ENCODE results near the gene NAXE.
A peak's percentile ranks its signal among the peaks of the same experiment; 100 is the strongest.
"Not testable (repeated sequence)": the region's sequence is repeated elsewhere in the genome, so short reads cannot be mapped to it uniquely, and the experiment has no call there.

NAXE gene

DNA sequence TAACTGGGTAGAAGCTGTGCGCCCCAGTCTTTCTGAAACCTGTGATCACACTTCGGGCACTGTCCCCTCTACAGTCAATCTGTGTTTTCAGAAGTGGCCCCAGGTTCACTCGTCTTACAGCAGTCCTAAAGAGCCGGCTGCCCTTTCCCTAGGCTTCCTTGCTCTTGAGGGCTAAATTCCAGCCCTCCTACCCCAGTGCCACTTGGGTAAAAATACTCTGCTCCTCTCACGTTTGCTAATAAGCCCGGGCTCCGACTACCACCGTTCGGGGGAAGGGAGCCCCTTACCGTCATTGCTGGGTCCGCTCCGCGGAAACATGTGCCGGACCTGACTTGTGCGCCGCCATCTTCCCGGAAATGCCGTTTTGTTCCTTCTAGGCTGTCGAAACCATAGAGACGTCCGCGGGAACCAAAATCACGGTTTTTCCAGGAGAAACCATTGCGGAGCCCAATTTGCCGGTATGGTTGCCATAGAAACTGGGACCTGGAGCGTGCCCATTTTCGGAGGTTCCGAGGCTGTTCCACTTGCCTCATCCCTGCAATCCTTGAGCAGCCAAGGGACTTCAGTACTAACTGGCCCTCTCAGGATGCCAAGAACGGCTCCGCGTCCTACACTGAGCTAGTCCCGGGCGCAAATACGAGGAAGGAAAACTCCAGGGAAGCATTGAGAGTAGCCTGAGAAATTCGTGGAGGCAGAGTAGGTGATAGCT lies 9.7 kb downstream of the NAXE start, which contains the start of gene GPATCH4:
GPATCH4 (minus strand) TSS at position 358 of the 709 bp plus-strand sequence.
- H4K20me1 ChIP-seq (ENCODE audit: insufficient read depth, low read length) = peaks cover 6% of the 10 kb centered on the region; the same call in 1 of the 2 replicates
- peak within 1 kb of the TSS; percentile 93 for H2AFZ ChIP-seq (ENCODE audit: low read depth, low read length)
- TF ChIP-seq, protein P1, sequence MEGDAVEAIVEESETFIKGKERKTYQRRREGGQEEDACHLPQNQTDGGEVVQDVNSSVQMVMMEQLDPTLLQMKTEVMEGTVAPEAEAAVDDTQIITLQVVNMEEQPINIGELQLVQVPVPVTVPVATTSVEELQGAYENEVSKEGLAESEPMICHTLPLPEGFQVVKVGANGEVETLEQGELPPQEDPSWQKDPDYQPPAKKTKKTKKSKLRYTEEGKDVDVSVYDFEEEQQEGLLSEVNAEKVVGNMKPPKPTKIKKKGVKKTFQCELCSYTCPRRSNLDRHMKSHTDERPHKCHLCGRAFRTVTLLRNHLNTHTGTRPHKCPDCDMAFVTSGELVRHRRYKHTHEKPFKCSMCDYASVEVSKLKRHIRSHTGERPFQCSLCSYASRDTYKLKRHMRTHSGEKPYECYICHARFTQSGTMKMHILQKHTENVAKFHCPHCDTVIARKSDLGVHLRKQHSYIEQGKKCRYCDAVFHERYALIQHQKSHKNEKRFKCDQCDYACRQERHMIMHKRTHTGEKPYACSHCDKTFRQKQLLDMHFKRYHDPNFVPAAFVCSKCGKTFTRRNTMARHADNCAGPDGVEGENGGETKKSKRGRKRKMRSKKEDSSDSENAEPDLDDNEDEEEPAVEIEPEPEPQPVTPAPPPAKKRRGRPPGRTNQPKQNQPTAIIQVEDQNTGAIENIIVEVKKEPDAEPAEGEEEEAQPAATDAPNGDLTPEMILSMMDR (IDR thresholded peaks at IDR 0.05; ENCODE audit: borderline replicate concordance, extremely low read depth, low read length, poor library complexity, severe bottlenecking) = no peak
- no peak for TF ChIP-seq EZH2 (IDR thresholded peaks at IDR 0.05; ENCODE audit: borderline replicate concordance, low read depth, low read length, severe bottlenecking)
- peaks cover 44% of the 10 kb centered on the region for H3K79me2 ChIP-seq (ENCODE audit: insufficient read depth, low read length)
- peak; percentile 87 for DNase-seq
- peak within 1 kb of the TSS; percentile 67 for H3K9ac ChIP-seq (ENCODE audit: low read depth, low read length)
- peaks cover 28% of the 10 kb centered on the region for H3K4me1 ChIP-seq (ENCODE audit: insufficient read depth, low read length)
- H3K4me3 ChIP-seq (ENCODE audit: low read depth in 1 of 2, low read length in 2 of 2) = peak within 1 kb of the TSS; percentile 55 to 87
- H3K27me3 ChIP-seq (ENCODE audit: insufficient read depth, low read length, poor library complexity) = no peaks in the 10 kb centered on the region
- H3K36me3 ChIP-seq (ENCODE audit: insufficient read depth, low read length) = peaks cover 32% of the 10 kb centered on the region
- ATAC-seq (ENCODE audit: insufficient read depth, low read depth) = peak; percentile 86
- peak within 1 kb of the TSS; percentile 74 for H3K4me2 ChIP-seq (ENCODE audit: insufficient read depth, low read length)
- H3K27ac ChIP-seq (ENCODE audit: low read length) = peak within 1 kb of the TSS; percentile 88
- no peaks in the 10 kb centered on the region for H3K9me3 ChIP-seq (ENCODE audit: insufficient read depth, low read length, severe bottlenecking)

DNA sequence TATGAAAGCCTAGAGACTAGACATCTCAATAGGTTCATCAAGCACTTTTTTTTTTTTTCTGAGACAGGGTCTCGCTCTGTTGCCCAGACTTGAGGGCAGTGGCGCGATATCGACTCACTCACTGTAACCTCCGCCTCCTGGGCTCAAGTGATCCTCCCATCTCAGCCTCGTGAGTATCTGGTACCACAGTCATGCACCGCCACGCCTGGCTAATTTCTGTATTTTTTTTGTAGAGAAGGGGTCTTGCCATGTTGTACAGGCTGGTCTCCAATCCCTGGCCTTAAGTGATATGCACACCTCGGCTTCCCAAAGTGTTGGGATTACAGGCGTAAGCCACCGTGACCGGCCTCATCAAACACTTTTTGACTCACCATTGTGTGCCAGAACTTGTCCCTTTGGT lies 10.3 kb downstream of the NAXE start:
- Histone ChIP-seq H3K4me2 (ENCODE audit: insufficient read depth, low read length) (peak overlapping the region; percentile 74), H3K9me3 (ENCODE audit: insufficient read depth, low read length, severe bottlenecking) (no peaks in the 10 kb centered on the region), H3K4me3 (ENCODE audit: low read depth in 1 of 2, low read length in 2 of 2) (peak overlapping the region; percentile 55 to 87), H3K79me2 (ENCODE audit: insufficient read depth, low read length) (peaks cover 44% of the 10 kb centered on the region), H3K27me3 (ENCODE audit: insufficient read depth, low read length, poor library complexity) (no peaks in the 10 kb centered on the region), H3K4me1 (ENCODE audit: insufficient read depth, low read length) (peaks cover 28% of the 10 kb centered on the region), H3K9ac (ENCODE audit: low read depth, low read length) (peak overlapping the region; percentile 67), H2AFZ (ENCODE audit: low read depth, low read length) (peak overlapping the region; percentile 93), H4K20me1 (ENCODE audit: insufficient read depth, low read length) (peaks cover 4% of the 10 kb centered on the region; the same call in 1 of the 2 replicates), H3K36me3 (ENCODE audit: insufficient read depth, low read length) (peaks cover 26% of the 10 kb centered on the region), H3K27ac (ENCODE audit: low read length) (peak overlapping the region; percentile 88)
- no peak for TF ChIP-seq EZH2 (IDR thresholded peaks at IDR 0.05; ENCODE audit: borderline replicate concordance, low read depth, low read length, severe bottlenecking)
- TF ChIP-seq, protein P1 (IDR thresholded peaks at IDR 0.05; ENCODE audit: borderline replicate concordance, extremely low read depth, low read length, poor library complexity, severe bottlenecking) = no peak
- peak; percentile 27 for ATAC-seq (ENCODE audit: insufficient read depth, low read depth)
- DNase-seq = no peak

DNA sequence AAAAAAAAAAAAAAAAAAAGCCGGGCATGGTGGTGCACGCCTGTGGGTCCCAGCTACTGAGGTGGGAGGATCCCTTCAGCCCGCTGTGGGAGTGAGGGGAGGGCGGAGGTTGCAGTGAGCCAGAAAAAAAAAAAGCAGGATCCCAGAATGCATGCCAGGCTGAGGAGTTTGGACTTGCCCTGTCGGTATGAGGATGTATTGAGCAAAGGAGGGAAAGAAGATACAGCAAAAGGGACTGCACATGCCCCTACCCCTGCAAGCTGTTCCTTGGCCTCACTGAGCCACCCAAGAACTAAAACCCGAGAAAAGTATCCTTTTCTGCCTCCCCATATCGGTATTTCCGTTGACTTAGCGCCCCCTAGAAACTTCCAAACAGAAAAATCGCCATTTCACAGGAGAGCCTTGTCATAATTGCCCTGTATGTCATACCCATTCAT lies 11.0 kb downstream of the NAXE start:
- Histone ChIP-seq H3K4me2 (ENCODE audit: insufficient read depth, low read length) (peak overlapping the region; percentile 74), H3K27ac (ENCODE audit: low read length) (no peak overlapping the region), H3K79me2 (ENCODE audit: insufficient read depth, low read length) (peaks cover 44% of the 10 kb centered on the region), H3K4me3 (ENCODE audit: low read depth in 1 of 2, low read length in 2 of 2) (no peak overlapping the region), H3K4me1 (ENCODE audit: insufficient read depth, low read length) (peaks cover 28% of the 10 kb centered on the region), H2AFZ (ENCODE audit: low read depth, low read length) (peak overlapping the region; percentile 12; the same call in 1 of the 2 replicates), H3K9ac (ENCODE audit: low read depth, low read length) (no peak overlapping the region), H4K20me1 (ENCODE audit: insufficient read depth, low read length) (peaks cover 4% of the 10 kb centered on the region; the same call in 1 of the 2 replicates), H3K9me3 (ENCODE audit: insufficient read depth, low read length, severe bottlenecking) (no peaks in the 10 kb centered on the region), H3K27me3 (ENCODE audit: insufficient read depth, low read length, poor library complexity) (no peaks in the 10 kb centered on the region), H3K36me3 (ENCODE audit: insufficient read depth, low read length) (peaks cover 19% of the 10 kb centered on the region)
- DNase-seq (no peak), ATAC-seq (ENCODE audit: insufficient read depth, low read depth) (no peak)
- TF ChIP-seq, protein P1 (IDR thresholded peaks at IDR 0.05; ENCODE audit: borderline replicate concordance, extremely low read depth, low read length, poor library complexity, severe bottlenecking) = peak; percentile 47
- no peak for TF ChIP-seq EZH2 (IDR thresholded peaks at IDR 0.05; ENCODE audit: borderline replicate concordance, low read depth, low read length, severe bottlenecking)

DNA sequence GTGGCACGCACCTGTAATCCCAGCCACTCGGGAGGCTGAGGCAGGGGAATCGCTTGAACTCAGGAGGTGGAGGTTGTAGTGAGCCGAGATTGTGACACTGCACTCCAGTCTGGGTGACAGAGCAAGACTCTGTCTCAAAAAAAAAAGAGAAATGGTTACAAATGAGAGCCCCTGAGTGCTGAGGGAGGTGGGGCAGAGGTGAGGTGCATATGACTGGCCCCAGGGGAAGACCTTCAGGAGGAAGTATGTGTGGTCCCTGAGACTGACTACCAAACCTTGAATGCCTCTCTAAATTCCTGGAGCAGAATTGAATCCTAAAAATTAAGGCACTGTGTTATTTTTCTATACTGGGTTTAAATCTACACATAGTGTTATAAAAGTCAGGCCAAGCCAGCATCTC lies 15.8 kb downstream of the NAXE start:
- H3K27ac ChIP-seq (ENCODE audit: low read length); ATAC-seq (ENCODE audit: insufficient read depth, low read depth); H4K20me1 ChIP-seq (ENCODE audit: insufficient read depth, low read length); H3K9me3 ChIP-seq (ENCODE audit: insufficient read depth, low read length, severe bottlenecking); H3K9ac ChIP-seq (ENCODE audit: low read depth, low read length); H2AFZ ChIP-seq (ENCODE audit: low read depth, low read length); H3K36me3 ChIP-seq (ENCODE audit: insufficient read depth, low read length); H3K27me3 ChIP-seq (ENCODE audit: insufficient read depth, low read length, poor library complexity); H3K4me2 ChIP-seq (ENCODE audit: insufficient read depth, low read length); DNase-seq; H3K79me2 ChIP-seq (ENCODE audit: insufficient read depth, low read length); H3K4me3 ChIP-seq (ENCODE audit: low read depth in 1 of 2, low read length in 2 of 2); H3K4me1 ChIP-seq (ENCODE audit: insufficient read depth, low read length): not testable (repeated sequence)
